Right renal pelvis (tissue), 4 donors: ENCODE data around the gene ENAH. TPM values are rescaled to one million over a fixed set of nuclear protein-coding genes. Genes with fewer than 3 reads are reported as not detected.

Source experiments
- DNase-seq, 4 donors: peaks; one replicate each; pipeline ENCODE4 v3.0.0-alpha.2; 2013; ENCODE audit warnings: low read depth in 4 of 4, low spot score in 3 of 4, missing footprints in 1 of 4
- polyA plus RNA-seq, 4 donors: library from polyadenylated mRNA; unstranded; fragments of 120-200 nt; gene quantifications; one replicate each; pipeline ENCODE4 v1.2.1, GENCODE V29; 2013; ENCODE audit not compliant: insufficient read length in 4 of 4

ENAH gene
- polyA plus RNA-seq, 4 donors = 96.6 to 129 (median 117) TPM

DNA sequence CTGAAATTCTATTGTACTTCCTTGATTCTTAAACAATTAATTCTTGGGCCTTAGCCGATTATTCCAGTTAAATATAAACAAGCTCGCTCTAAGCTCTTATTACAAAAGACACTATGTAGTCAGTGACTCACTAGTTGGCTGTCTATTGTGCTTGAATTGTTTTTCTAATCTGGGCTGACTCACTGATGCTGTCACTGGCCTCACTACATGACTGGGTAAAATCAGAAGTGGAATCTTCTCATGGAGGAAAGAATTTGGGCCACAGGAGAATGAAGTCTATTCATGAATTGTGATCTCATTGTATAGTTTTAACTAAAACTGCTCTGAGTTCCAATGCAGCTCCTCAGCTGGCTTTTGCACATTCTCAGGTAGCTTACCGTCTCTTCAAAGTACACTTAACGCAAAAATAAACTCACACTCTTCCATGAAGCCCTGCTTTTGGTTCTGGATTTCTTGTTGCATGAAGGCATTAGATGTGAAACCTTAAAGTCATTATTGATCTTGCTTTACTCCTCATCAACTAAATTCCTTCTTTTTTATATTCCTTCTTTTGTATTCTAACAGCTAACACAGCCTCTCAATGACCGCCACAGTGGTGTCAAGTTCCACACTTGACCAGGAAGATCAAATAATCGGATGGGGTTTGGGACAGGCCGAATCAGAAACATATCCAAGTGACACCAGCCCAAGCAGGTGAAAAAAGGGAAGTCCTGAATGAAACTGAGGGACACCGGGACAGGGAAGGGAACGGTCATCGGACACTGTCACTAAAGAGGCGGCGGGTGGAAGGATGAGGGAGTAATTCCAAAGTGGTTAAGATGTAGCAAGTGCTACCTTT lies 144.2 kb downstream of the ENAH start:
- DNase-seq = no peak

DNA sequence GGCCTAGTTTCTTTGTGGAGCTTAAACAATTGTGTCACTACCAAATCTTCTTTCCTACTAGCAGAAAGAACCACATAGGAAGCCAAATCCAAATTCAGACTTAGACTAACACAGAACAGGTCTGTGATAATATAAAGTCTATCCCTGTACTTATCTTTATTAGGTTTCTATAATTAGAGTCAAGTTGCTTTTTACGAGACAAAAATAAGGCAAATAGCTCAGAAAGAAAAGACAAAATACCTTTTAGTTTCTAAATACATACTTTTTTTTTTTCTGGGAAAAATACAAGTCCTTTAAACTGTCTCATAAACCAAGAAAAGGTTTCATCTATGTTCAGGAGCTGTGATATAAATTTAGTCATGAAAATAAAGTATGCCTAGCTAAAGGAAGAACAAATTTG lies 146.2 kb downstream of the ENAH start:
- DNase-seq = no peak

DNA sequence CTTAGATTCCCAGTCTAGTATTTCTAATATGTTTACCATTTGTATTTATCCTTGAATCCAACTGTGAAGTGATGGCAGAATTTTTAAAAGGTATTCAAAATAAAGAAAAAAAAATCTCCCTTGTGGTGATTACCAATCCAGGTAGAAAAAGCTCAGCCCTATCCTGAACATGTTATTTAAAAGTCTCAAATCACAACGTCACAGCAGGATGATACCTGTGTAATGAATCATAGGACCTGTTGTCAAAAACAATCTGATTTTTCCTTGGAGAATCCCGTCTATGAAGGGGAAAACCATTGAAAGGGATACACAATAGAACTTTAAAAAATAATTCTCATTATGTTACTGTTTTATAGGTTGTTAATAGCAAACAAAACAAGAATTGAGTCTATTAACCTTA lies 148.1 kb downstream of the ENAH start:
- DNase-seq = no peak

DNA sequence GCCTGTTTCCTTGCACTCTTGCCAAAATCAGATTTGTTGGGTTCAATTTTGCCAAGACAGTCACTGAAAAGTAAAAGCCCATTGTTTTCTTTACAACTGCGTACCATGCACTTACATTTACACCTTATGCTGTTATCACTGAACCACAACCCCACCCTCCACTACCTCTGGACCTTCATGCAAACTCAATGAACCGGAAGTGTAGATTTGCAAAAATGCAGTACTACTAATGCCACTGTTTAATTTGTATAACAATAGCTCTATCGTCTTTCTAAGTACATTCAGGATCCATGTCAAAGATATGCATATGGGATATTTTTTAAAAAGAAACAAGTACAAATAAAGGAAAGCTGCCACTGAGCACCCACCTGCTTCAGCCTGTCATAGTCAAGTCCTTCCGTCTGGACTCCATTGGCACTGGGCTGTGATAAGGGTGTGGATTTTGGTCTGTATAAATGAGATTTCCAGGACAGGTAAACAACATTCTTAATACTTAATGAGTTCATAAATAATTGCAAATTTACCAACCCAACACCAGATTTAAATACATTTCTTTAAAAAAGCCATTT lies 152.2 kb downstream of the ENAH start:
- no peak for DNase-seq

DNA sequence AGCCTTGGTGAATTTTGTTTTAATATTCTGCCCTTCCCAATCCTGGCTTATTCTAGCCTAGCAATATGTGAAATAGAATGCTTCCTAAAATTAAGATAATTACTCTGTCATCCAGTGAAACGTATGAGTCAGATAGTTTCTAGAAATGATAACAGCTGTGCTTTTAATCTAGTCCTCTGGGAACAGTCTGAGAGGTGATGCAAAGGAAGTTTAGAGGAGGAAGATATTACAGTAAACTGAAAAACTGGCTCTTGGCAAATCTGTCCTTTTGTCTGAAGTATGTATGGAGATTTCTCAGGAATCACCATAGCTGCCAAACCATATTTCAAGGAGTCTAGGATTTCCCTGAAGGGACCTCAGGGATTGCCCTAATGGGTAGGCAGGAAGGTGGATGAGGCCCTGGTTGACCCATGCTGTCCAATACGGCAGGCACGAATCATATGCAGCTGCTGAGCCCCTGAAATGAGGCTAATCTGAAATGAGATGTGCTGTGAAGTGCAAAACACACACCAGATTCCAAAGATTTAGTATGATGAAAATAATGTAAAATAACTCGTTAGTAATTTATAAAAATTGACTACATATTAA lies 154.3 kb downstream of the ENAH start:
- DNase-seq = no peak

DNA sequence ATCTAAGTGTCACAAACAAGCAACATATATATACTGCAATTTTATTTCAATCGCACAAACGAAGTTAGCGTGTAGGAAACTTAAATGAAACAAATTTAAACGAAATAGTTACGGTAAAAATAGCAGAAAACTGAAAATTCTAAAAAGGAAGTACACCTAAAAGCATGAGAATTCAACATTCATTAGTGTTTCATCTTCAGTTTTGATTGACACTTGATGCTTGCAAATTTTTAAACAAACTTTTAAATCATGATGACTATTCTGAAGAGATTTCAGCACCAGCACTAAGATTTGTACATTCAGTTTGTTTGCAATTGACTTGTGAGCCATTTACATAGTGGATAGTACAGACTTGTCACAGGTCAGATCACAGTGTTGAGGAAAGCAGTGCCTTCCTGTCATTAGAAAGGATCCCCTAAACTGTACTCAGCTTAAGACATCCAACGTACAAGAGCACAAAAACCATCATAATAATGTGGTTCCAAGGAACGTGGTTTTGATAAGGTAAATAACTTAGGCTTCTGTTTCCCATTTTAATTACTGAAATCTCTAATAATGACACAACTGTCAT lies 158.0 kb downstream of the ENAH start:
- DNase-seq = no peak

DNA sequence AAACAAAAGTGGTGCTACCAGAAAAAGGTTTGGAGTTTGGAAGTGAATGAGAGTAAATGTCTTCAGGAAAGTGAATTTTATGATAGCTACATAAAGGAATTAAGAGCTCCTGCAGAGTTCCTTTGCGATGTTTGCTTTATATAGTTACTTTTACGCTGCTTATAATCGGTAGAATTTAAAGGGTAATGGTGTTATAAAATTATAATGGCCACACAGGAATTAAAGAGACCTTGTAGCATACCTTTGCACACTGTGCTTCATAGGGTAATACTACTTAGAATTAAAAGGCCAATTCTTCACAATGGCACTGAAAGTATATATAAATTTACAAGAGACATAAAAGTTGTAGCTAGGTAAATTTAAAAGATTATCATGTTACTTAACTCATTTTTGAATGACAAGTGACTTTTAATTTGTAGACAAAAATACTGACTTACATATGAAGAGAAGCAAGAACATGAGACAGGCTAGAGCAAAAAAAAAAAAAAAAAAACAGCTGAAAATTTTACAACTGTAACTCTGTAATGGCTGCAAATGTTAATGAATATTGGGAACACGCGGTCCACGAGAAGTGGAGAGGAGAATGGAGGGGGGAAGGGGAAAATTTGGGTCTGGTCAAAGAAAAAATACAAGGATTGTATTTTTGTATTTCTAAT lies 159.2 kb downstream of the ENAH start:
- DNase-seq = no peak

DNA sequence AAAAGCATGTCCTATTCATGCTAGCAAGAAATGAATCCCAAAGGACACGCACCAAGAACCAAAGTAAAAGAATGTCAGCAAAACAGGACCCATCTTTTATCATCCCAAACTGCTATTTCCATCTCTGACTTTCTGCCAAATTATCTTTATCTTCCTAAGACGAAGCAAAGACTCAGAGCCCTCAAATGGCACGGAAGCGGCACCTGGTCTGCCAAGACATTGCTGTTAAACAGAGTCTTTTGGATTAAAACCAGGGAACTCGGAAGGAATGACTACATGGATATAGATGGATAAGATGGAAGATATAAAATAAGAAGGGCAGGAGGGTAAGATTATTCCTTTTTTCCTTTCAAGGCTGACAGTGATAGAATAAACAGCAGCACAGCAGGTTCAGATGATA lies 164.2 kb downstream of the ENAH start:
- no peak for DNase-seq

DNA sequence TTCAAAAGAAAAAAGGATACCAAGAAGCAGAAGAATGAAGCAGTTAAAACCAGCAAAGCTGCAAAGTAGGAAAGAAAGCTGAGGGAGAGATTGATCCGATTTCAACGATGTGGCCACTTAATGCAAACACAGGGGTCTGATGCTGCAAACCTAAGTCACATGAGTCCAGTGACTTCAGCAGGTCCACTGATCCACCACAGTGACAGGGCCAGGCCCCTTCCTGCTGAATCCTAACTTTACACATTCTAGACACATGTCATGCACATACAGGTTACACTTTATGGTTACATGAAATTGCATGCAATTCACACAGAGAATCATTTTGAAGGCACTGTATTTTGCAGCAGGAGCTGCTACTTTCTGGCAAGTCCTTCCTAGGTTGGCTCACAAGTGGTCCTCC lies 166.1 kb downstream of the ENAH start:
- no peak for DNase-seq

DNA sequence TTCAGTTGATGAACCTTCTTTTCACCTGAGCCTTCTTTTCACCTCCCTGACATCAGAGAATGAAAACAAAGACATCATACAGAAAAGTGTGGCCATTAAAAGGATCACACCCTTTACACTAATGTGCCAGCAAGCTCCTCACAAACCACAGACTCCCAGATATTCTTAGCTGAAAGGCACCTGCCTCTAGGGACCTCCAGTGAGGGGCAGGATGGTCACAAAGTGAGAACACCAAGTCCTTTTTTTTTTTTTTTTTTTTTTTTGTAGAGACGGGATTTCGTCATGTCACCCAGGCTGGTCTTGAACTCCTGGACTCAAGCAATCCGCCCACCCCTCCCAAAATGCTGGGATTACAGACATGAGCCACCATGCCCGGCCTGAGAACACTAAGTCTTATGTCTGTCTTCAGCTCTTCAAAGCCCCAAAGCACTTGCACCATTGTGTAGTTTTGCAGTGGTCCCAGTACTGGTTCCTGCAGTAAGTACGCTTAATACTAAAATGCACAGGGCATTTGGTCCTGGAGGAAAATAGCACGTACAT lies 166.9 kb downstream of the ENAH start:
- DNase-seq = no peak

DNA sequence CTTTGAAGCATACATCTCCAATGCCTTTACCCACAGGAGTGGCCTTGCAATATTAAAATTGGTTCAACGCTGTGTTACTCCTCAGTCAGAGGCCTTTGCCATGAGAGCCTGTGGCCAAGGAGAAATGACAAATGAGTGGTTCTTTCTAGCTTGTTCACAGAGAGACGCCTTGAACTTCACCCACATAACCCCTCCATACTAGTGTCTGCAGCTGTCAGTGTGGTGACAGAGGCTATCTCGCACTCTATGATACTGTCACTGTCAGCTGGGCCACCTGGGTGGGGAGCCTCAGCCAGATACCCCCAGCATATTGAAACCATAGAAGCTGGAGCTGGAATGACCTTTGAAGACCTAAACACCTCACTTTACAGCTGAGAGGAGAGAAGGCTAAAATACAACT lies 167.7 kb downstream of the ENAH start:
- DNase-seq = no peak

DNA sequence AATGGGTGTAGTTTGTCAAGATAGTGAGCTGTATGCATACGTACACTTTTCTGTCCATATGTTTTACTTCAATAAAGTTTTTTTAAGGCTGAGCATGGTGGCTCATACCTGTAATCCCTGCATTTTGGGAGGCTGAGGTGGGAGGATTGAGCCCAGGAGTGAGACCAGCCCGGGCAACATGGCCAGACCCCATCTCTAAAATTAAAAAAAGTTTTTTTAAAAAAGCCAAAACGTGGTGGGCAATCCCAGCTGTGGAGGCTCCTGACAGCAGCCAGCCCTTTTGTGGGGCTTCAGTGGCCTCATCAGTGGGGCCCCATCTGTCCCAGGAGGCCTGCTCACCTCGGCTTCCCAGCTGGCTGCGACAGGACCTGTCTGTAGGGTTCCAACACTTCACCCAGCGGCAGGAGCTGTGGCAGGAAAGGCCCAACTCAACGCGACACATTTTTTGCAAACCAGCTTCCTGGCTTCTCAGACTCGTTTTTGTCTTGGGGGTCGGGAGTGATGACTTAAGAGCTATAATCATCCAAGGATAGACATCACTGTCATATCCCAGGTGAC lies 168.2 kb downstream of the ENAH start:
- DNase-seq = no peak

DNA sequence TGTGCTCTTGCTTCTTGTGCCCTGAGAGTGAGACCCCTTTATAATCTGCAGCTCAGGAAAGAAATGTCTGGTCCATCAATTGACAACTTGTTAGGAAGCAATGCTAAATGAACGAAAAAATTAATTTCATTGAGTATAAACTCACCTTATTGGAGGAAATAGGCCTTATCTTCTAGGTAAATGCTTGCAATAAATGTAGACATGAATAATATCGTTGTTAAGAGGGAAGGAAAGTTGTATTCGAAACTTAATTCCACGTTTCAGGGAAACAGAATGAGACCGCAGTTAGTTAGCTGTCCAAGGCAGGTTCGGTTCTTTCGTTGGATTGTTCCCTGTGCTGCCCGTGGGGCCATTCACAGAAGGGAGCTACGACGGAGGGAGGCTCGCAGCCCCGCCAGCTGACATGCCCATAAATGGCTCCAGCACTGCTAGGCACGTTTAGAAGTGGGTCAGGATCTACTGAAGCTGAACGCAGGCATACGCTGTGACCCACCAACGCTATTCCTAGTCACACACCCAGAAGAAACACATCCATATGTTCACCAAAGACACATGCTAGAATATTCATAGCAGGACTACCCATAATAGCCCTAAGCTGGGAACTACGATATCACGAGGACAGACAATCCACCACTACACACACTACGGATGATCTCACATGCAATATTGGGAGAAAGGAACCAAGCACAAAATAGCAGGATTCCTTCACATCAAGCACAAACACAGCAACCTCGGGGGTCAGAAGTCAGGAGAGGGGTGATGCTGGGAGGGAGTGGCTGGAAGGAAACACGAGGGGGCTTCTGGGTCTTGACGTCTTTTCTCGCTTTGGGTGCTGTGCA lies 168.9 kb downstream of the ENAH start:
- DNase-seq = no peak

DNA sequence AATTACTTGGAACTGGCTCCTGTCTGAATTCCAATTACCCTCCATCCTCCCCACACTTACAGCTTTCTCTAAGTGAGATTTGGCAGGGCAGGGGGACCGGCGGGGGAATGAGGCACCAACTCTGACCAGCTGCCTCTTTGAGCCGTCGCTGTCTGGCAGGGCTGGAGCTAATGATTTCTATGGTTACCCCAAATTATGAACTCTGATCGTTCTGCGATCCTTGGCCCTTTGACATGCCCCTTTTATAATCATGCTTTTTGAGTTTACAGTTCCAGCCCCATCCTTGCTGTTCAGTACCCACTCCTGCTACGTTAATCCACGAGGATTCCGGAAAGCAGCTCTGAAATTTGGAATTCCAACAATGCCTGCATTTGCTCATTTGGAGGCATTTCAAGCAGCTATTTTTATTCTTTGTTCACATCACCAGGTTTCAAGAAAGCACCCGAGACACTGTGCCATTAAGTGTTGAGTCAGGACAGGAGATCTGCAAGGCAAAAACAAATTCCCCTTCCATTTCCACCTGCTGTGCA lies 170.4 kb downstream of the ENAH start:
- no peak for DNase-seq

DNA sequence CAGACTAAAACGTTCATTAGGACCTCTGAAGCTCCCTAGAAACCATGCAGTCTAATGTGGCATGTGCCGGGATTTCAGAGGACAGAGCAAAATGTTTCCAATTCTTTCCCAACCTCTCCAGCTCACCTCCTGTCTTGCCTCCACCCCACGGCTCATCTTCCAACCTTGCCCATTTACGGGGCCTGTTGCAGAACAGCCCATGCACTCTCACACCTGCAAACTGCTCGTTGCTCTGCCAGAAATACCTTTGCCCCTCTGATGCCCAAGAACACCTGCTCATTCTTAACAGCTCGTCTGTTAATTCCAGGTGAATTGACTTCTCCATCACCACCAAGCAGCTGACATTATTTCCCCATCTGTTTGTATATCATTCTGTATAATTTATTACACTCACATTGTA lies 171.2 kb downstream of the ENAH start:
- no peak for DNase-seq

DNA sequence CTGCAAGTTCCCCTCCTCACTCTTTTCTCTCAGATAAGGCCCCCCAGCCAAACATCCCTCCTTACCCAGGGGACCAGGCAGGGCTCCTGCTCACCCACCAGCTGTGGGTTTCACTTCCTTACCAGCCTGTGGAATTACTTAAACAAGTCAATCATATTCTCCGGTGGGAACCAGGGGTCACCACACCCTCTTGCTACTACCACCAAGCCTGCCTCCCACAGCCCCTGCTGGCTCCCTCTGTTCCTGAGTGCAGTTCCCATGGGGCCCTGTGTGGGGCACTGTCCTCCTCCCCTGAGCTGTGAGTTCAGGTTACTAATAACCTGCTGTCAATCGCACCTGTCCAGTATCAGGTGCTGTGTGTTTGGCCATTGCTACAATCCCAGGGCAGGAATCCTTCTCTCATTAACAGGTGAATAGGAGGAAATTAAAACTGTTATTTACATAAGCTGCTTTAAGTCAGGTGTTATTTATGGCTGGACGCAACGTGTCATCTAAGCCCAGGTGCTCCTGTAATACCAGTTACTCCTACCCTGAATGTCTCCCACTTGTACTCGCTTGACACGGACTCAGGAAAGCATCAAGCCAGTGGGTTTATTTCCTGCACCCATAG lies 172.0 kb downstream of the ENAH start:
- no peak for DNase-seq

DNA sequence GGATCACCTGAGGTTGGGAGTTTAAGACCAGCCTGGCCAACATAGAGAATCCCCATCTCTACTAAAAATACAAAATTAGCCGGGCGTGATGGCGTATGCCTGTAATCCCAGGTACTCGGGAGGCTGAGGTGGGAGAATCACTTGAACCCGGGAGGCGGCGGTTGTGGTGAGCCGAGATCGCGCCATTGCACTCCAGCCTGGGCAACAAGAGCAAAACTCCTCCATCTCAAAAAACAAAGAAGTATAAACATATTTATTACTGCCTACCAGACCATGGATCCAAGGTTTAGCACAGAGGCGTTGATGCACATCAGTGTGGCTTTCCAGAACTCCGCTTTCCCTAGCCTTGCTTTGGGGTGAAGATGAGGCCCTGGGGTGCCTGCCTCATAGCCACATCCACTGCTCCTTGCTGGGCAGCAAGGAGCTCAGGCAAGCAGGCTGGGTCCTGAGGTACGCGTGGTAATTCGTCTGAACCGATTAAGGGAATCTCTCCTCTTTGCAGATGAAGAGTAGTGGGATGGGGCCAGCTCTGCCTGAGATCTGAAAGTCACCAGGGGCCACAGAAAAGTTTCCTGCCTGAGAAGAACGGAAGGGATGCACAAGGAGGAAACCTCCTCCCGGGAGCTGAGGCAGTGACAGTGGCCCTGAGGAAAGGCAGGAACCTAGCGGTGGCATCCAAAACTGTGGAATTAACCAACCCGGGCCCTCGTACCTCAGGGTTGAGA lies 172.8 kb downstream of the ENAH start:
- DNase-seq = no peak

DNA sequence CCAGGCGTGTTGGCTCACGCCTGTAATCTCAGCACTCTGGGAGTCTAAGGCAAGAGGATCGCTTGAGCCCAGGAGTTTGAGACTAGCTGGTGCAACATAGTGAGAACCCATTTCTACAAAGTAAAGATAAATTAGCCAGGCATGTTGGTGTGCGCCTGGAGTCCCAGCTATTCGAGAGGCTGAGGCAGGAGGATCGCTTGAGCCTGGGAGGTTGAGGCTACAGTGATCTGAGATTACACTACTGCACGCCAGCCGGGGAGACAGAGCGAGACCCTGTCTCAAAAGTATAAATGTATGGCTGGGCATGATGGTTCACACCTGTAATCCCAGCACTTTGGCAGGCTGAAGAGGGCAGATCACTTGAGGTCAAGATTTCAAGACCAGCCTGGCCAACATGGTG lies 173.6 kb downstream of the ENAH start:
- DNase-seq = no peak
